GM18508 (cell line): Measurements from ENCODE around the gene KRTAP3-2.

Experiments
- ATAC-seq: cut with Tn5 transposase; IDR thresholded peaks from one replicate; pipeline ENCODE4 v1.9.1; 2021; ENCODE audit warnings: moderate number of reproducible peaks; ENCODE audit not compliant: insufficient read depth, unreplicated experiment

Gene KRTAP3-2

DNA sequence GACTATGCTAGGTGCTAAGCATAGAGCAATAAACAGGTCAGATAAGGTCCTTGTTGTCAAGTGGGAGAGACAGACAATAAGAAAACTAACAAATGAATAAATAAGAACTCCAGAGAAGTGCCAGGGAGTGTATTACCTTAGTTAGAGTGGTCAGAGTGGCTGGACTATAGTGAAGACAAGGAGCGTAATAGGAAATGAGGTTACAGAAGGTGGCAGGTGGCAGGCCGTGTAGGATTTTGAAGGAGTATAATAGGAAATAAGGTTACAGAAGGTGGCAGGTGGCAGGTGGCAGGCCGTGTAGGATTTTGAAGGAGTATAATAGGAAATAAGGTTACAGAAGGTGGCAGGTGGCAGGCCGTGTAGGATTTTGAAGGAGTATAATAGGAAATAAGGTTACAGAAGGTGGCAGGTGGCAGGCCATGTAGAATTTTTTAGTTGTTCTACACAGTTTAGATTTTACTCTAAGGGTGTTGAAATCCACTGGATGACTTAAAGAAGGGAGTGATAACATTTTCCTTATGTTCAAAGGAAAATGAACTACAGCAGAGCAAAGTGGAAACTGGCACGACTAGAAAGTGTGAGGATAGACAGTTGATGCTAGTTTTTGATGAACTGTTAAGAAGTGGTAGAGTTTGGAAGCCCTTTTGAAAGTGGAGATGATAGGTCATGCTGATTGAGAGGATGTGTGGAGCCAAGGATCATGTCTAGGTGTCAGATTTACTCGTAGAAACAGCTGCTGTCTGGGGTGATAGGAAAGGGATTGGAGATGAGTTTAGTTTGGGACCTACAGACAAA, 12.8 kb upstream of the KRTAP3-2 start:
- no peak for ATAC-seq

DNA sequence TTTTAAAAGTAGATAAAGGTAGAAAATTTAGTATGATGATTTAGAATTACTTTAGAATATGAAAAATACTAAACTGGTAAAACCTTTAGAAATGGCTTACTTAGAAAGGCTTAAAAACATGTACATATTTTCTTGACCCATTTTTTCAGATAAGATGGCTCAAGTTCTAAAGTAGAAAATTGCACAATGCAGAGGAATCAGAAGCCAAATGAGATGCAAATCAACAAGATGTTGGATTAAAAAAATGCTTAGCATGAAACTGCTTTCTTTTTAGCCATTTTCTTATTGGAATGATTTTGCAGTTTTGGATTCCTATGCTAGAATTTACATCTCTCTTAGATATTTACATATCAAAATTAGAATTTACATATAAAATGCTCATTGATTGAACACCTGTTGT, 10.7 kb upstream of the KRTAP3-2 start:
- no peak for ATAC-seq

- ATAC-seq: no peak
Observed at GRCh38 chr17:41009936-41010335, 10.2 kb upstream of the KRTAP3-2 start.

DNA sequence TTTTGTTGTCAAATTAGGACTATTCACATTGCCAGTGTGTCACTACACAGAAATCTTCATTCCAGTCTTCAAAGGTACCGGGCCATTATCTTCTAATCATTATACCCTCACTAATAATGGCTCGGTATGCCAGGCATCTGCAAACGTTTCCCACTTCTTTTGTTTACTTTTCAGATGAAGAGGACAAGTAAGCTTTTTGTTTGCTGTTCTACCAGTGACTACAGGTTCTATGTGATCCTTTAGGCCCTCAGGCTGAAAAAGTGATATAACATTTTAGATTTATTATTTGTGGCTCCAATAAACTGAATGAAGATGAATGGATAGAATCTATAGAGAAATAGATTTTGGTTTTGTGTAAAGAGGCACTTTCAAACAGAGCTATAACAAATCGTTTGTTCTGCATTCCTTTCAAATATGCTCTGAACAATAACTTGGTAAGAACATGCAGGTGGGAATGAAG, 9.6 kb upstream of the KRTAP3-2 start:
- ATAC-seq: no peak

DNA sequence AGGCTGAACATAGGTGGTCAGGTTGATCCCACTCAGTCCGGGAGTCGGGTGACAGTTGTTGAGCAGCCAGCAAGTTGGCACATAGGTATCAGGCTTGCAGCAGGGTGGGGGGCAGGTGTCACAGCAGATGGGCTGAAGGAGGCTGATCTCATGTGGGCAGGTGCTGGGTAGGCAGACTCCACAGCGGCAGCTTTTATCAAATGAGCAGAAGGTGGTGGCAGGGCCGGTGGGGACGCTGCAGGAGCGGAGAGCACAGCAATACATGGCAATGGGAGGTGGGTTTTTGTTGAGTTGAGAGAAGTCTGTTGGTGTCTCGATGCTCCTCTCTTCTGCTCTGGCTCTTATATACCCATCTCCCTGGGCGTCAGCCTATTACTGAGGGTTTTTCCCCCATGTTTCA, 9.1 kb upstream of the KRTAP3-2 start, which contains the start of gene KRTAP3-1:
Gene KRTAP3-1, minus strand, starts transcription at position 318 of the 400 bp plus-strand sequence. Its CDS starts 54 bp downstream, at position 264.
- no peak for ATAC-seq

- no peak for ATAC-seq
Observed at GRCh38 chr17:41004397-41004796, 4.7 kb upstream of the KRTAP3-2 start.

DNA sequence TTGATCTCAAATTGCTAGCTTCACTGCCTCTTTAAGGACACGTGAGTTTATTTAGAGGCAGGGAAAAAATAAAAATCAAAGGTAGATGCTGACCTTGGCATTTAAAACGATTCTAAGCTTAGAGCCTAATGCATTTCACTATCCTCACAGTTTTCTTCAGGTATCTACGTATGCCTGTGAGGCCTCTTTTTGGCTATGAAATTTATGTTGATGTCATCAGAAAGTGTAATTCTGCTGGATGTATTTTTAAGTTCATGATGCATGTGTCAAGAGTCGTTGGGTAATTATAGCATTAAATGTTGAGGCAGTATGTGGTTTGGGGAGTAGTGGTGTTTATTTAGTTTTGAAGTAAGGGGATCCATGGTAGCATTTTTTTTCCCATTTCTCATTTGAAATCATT, 4.2 kb upstream of the KRTAP3-2 start:
- no peak for ATAC-seq

- no peak for ATAC-seq
Observed at GRCh38 chr17:41002814-41003213, 3.1 kb upstream of the KRTAP3-2 start.

DNA sequence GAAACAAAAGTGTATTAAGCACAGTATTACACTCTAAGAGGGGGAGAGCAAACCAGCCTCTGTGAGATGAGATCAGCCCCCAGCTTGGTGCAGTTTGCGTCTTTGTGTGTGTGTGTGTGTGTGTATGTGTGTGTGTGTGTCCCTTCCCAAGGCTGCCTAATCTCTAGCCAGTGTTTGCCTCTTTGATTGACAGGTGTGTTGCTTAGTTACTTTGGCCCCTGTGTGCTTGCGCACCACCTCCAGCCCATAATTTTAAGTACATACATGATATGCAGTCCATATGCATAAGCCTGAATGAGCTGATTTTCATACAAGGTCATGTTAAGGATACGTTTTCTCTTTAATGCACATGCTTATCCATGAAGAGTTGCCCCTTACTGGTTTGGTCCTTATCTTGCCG, 2.1 kb upstream of the KRTAP3-2 start:
- no peak for ATAC-seq

GRCh38 chr17:40997361-40997760, 2.3 kb downstream of the KRTAP3-2 start:
- no peak for ATAC-seq

GRCh38 chr17:40996829-40997228, 2.9 kb downstream of the KRTAP3-2 start:
- no peak for ATAC-seq

- ATAC-seq: no peak
Observed at GRCh38 chr17:40995116-40995515, 4.6 kb downstream of the KRTAP3-2 start.

GRCh38 chr17:40993839-40994238, 5.9 kb downstream of the KRTAP3-2 start, which contains the start of gene KRTAP3-3:
Gene KRTAP3-3, minus strand, starts transcription at chr17:40994164. Its CDS starts 67 bp downstream, at chr17:40994097.
- no peak for ATAC-seq

- ATAC-seq: no peak
Observed at GRCh38 chr17:40993084-40993483, 6.6 kb downstream of the KRTAP3-2 start.

- no peak for ATAC-seq
Observed at GRCh38 chr17:40992666-40993065, 7.0 kb downstream of the KRTAP3-2 start.

DNA sequence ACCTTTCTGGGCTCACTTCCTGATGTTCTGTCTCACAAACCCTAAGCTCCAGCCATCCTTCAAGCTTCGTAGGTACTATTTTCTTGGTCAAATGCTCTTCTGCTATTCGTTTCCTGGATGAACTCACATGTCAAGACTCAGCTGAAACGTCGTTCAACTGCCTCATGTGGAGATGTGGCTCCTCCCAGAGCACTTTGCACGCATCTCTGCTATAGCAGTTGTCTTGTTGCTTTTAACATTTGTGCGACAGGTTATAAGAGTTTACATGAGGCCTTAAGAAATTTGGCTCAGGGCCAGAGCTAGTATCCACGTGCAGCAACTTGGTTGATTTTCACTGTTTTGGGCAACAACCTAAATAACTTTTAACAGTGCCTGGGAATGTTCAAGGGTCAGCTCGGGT, 12.8 kb downstream of the KRTAP3-2 start:
- ATAC-seq: no peak

DNA sequence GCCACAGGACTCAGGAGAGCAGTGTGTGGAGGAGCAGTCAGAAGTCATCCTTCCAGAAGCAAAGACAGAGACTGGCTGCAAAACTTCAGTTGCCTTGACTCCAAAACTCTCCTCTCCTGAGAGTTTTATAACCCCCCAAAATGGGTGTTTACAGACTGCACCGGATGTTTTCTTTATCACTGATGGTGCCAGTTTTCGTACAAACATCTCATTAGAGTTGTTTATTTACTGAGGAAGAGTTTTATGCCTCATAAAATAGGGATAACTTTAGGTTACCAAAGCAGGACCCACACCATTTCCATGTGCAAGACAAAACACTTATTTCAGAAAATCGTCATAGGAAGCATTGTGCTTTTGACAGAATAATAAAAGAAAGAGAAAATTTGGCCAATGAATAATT, 15.5 kb downstream of the KRTAP3-2 start, which contains the start of gene KRT40:
Gene KRT40, minus strand, starts transcription at position 101 of the 400 bp plus-strand sequence. Its CDS starts 53 bp downstream, at position 48.
- no peak for ATAC-seq

DNA sequence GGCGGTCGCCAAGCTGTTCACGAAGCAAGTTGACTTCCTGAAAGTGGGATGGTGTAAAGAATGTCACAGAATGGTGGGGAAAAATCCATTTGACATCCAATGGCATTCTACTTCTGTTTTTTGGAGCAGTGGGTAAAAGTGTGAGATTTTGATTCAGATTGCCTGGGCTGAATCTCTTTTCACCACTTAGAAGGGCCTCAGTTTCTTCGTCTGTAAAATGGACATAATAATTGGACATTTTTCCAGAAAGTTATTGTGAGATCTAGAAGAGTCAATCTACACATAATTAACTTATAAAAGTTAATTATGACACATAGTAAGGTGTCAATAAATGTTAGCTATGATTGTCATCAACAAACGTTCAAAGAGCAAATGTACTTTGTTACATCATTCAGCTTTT, 18.6 kb downstream of the KRTAP3-2 start:
- no peak for ATAC-seq

GRCh38 chr17:40980596-40980995, 19.1 kb downstream of the KRTAP3-2 start:
- no peak for ATAC-seq

DNA sequence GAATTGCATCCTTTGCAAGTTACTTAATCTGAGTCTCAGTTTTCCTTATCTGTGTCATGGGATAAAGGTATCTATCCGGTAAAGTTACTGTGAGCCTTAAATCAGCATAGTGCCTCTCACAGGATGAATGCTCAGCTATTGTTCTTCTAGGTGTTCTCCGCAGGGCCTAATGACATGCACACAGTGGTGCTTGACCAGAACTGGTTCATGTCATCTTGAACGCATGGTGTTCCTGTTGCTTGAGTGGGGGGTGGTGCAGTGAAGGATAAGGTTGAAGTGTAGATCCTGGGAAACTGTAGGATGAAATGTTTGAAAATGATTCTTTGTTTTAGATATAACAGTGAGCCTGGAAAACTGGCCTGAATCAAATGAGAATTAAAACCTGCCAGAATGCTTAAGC, 19.6 kb downstream of the KRTAP3-2 start:
- ATAC-seq: no peak

GRCh38 chr17:40978575-40979151, 21.0 kb downstream of the KRTAP3-2 start:
- no peak for ATAC-seq

- ATAC-seq: no peak
Observed at GRCh38 chr17:40975516-40975915, 24.2 kb downstream of the KRTAP3-2 start.
